HFF-Myc (cell line): ENCODE data around the gene GRB10.

Experiments
- DNase-seq: peaks from one replicate; pipeline ENCODE4 v3.0.0-alpha.2; 2011; ENCODE audit warnings: low read depth; ENCODE audit errors: extremely low read depth
- H3K4me3 ChIP-seq: replicated peaks from 2 replicates; pipeline ENCODE4 v1.5.1; 2011; ENCODE audit warnings: low read depth, mild to moderate bottlenecking, control low read depth, low read length
- TF ChIP-seq, protein P1 (sequence below): IDR thresholded peaks from 2 replicates; pipeline ENCODE4 v1.5.1; 2012; ENCODE audit warnings: mild to moderate bottlenecking, low read depth, low read length, control low read depth; ENCODE audit errors: missing control alignments

Gene GRB10

DNA sequence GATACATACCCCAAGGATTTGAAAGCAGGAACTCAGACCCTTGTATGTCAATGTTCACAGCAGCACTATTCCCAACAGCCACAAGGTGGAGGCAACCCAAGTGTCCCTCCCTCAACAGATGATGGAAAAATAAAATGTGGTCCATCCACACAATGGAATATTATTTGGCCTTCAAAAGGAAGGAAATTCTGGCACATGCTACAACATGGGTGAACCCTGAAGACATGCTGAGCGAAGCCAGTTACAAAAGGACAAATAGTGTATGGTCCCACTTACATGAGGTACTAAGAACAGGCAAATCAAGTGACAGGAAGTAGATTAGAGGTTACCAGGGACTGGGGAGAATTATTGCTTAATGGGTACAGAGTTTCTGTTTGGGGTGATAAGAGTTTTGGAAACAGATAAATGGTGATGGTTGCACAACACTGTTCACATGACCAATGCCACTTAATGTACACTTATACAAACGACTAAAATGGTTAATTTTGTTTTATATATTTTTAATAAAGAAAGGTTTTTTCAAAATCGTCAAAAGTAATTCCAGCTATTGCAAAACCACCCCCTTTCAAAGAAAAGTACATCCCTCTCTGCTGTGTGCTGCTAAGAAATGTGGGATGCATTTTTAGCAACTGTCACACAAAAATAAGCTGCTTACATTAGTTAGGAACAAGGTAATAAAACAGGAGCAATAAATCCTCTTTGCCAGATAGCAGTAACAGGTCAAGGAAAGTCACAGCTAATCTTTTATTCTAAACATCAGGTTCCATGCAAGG lies 85.7 kb downstream of the GRB10 start:
- TF ChIP-seq, protein P1, sequence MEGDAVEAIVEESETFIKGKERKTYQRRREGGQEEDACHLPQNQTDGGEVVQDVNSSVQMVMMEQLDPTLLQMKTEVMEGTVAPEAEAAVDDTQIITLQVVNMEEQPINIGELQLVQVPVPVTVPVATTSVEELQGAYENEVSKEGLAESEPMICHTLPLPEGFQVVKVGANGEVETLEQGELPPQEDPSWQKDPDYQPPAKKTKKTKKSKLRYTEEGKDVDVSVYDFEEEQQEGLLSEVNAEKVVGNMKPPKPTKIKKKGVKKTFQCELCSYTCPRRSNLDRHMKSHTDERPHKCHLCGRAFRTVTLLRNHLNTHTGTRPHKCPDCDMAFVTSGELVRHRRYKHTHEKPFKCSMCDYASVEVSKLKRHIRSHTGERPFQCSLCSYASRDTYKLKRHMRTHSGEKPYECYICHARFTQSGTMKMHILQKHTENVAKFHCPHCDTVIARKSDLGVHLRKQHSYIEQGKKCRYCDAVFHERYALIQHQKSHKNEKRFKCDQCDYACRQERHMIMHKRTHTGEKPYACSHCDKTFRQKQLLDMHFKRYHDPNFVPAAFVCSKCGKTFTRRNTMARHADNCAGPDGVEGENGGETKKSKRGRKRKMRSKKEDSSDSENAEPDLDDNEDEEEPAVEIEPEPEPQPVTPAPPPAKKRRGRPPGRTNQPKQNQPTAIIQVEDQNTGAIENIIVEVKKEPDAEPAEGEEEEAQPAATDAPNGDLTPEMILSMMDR = peak; percentile 56
- no peak for DNase-seq
- no peak overlapping the region for H3K4me3 ChIP-seq

DNA sequence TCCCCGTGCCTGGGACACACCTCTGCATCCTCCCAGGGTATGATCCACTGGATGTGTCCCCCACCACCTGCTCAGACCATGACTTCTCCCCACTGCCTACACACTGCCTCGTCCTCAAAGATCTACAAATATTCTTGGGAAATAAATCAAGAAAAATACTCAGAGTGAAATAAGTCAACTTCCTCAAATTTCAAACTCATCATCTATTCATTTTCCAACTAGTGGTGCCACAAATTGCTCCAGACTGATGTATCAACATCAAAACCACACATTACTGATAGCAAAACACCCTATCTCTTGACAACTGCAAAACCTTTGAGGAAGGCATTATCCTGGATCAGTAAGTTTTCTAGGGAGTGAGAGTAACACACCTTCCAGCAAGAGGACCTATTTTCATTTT lies 87.7 kb downstream of the GRB10 start:
- TF ChIP-seq, protein P1 = no peak
- no peak overlapping the region for H3K4me3 ChIP-seq
- DNase-seq = no peak

DNA sequence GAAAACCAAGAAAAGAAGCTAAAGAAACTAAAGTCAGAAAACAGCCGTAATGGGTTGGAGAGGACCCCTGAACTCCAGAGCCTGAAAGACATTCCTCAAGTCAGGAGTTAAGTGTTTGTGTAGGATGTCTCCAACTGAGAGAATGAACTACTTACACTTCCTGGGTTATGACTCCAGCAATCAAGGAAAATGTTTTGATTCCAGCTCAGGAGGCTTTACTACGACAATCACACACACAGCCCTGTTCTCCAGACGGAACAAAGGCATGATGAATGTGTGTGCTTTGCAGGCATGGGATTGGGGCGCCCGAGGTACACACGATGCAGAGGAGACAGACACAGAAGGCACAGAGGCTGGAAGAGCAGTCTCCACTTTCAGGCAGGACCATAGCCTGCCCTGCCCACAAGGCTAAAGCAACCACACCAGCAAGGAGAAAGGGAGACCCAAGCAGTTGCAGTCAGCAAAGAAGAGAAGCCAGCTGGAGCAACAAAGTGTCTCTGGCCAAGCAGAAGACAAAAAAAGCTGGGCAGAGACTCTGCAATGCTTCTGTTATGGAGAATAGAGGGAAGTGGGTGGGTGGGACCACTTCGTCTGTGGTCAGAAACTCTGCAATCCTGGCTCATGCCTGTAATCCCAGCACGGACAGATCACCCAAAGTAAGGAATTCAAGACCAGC lies 89.1 kb downstream of the GRB10 start:
- H3K4me3 ChIP-seq = no peak overlapping the region
- no peak for DNase-seq
- TF ChIP-seq, protein P1 = no peak

DNA sequence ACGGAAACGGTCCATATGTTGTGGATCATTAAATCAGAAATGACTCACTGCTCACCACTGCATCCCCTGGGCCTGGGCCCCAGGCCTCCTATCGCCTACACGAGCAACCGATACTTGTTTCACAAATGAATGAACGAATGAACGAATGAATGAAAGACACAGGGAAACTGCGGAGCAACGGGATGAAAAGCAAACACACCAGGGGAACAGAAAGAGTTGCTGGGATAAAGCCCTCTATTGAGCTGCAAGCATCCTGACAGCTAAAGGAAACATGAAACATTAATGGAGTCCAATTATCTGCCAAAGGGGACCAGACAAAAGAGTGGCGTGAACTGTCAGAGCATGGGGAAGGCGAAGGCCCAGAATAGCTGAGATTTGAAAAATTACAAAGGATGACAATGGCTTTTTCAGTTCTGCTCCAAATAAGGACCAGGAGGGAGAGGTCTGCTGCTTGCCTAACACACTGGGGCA lies 92.1 kb downstream of the GRB10 start:
- DNase-seq = no peak
- H3K4me3 ChIP-seq = no peak overlapping the region
- TF ChIP-seq, protein P1 = no peak

DNA sequence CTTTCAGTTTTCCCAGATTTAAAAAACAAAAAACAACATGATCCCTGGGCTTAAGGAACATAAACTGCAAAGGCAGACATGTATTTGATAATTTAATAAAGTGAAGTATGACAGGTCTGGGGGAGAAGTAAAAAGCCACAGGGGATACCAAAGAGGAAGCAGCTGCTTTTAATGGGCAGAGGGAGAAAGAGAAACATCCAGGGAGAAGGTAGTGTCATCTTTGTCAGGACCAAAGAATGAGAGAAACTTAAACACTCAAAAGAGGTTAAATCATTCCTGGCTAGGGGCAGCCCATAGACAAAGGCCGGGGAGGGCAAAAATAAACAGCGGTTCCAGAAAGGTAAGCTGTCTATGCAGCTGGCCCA lies 94.5 kb downstream of the GRB10 start:
- no peak for DNase-seq
- TF ChIP-seq, protein P1 = no peak
- no peak overlapping the region for H3K4me3 ChIP-seq

DNA sequence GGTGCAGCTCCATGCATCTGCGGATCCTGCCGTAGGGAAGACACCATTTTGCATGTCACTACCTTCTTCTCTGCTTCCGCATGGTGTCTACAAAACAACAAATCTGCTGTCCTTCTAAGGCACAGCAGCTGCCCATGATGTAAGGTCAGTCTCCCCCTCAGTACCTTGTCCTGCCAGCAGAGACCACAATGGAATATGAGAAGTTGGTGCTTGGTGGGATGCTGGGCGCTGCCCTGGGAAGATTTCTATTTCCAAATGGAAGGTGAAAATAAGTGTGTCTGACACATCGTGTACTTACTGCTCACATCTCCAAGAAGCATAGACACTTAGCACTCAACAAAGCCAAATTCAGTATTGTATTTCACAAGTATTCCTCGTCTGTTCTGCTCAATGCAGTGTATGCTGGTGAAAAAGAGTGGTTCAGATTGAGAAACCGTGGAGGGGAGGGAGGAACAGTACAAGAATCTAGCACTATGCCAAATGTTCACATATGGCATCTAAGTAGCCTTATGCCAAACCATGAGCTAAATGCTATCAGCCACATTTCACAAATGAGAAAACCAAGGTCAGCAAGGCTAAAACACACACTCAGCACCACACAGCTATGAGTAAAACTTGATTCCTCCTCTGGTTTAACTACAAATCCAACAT lies 95.0 kb downstream of the GRB10 start:
- H3K4me3 ChIP-seq = no peak overlapping the region
- TF ChIP-seq, protein P1 = no peak
- no peak for DNase-seq
